Activated T-cell treated with anti-CD3 and anti-CD28 coated beads for 48 hours (primary cell): ENCODE data around the gene RAB26.
"Not testable (repeated sequence)": the region's sequence is repeated elsewhere in the genome, so short reads cannot be mapped to it uniquely, and the experiment has no call there.

Experiments used
- DNase-seq: peaks from one replicate; pipeline ENCODE4 v3.0.0-alpha.2; 2020; ENCODE audit warnings: low read depth

The RAB26 gene

GRCh38 chr16:2196162-2196980 lies 47.9 kb downstream of the RAB26 start, which contains the start of gene CASKIN1:
TSS of gene CASKIN1 (minus strand) at chr16:2196605. CDS start at chr16:2196432, 173 bp downstream.
- no peak for DNase-seq

DNA sequence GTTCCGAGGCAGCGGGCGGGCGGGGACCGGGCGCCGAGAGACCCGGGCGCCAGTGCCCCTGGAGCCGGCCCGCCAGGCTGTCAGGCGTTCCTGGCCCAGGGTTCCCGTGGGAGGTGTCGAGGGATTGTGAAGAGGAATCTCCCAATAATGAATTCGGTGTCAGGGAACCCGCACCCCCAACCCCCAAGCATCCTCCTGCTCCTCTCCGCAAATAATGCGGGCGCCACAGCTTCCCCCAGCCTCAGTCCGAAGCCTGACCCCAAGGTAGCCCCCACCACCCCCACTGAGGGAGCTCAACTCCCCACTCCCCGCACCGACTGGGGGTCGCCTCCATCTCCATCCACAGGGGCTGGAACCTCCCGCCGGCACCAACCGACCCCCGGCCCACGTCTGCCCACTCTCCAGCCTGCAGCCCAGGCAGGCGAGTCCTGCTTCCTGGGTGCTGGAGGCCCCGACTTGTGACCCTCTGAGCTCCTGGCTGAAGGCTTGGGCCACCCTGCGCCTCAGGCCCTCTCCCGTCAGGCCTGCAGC lies 48.6 kb downstream of the RAB26 start:
- DNase-seq, result no peak

GRCh38 chr16:2197765-2198164 lies 49.3 kb downstream of the RAB26 start:
- no peak for DNase-seq

DNA sequence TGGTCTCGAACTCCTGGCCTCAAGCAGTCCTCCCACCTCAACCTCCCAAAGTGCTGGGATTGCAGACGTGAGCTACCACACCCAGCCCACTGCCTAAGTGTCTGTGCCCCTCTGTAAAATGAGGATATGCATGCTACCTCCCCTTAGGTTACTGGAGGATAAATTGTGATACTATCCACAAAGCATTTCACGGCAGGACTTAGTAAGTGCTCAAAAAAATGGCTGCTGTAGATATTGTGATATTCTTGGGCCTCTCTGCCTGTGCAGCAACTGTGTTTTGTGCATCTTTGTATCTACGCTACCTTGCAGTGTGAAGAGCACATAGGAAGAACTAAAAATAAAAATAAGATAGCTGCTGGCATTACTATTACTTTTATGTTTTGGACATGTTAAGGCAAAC lies 49.9 kb downstream of the RAB26 start:
- no peak for DNase-seq

DNA sequence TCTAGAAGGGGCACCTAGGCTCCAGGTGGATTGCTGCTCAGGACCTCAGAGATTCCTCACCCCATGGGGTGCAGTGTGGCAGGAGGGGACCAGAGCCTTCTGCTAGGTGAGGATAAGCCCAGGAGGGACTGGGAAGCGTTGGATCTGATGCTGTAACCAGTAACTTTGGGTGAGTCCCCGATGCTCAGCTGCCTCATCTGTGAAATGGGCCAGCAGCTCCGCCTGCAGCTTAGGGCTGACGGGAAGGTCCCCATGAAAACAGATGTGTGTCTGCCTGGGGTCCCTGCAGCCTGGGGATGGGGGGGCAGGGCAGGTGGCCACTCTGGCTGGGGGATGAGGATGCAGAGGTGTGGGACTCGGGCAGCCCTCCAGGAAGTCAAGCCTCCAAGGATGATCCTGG lies 50.7 kb downstream of the RAB26 start:
- no peak for DNase-seq

DNA sequence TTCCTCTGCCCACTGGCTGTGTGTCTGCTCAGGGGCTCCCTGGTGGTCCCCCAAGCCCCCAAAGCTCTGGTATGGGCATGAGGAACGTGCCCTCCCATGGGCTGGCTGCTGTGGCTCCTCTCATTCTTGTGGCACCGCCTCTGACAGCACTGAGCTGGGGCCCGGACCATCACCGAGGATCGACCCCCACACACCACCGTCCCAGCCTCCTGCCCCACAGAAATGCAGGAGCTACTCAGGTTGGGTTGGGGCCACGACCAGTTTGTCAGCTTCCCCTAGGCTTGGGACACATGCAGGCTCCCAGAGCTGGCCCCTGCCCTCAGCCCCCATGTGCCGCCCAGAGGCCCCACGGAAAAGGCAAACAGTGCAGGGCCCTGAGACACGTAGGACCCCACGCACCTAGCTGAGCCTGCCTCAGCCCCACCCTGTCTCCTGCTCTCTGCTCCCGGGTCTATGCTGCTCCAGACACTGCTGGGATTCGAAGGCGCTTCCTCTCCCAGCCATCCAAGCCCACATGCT lies 51.3 kb downstream of the RAB26 start:
- DNase-seq, result no peak

DNA sequence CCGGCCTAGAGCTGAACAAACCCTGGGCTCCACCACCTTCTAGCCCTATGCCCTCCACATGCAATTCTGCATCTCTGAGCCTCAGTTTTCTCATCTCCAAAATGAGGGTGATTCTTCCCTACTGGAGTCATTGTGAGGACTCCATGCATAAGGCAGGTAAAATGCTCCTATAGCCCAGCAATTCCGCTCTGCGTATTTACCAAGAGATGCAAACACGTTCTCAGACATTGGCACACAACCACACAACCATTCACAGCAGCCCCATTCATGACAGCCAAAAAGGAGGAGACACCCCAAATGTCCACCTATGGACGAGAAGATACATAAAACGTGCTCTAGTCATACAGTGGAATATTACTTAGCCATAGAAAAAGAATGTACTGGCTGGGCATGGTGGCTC lies 51.9 kb downstream of the RAB26 start:
- DNase-seq, result no peak

DNA sequence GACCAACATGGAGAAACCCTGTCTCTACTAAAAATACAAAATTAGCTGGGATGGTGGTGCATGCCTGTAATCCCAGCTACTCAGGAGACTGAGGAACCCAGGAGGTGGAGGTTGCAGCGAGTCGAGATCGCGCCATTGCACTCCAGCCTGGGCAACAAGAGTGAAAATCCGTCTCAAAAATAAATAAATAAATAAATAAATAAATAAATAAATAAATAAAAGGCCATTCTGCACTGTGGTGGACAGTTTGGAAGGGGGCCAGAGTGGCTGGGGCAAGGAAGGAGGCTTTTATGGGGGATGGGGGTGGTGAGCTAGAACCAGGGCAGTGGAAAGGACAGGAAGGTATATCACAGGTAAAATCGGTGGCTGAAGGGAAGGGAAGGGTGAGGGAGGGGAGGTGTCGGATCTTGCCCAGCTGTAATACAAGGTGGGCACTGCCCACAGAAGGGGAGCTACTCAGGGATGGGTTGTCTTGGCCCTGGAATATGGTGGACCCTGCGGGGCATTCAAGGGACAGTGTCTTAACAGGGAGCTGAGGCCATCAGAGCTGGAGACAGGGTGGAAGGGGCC lies 54.8 kb downstream of the RAB26 start:
- not testable (repeated sequence) for DNase-seq
